Fibroblast of skin of right quadriceps (primary cell): ENCODE measurements around the gene LRRC49.
"Not testable (repeated sequence)": the region's sequence is repeated elsewhere in the genome, so short reads cannot be mapped to it uniquely, and the experiment has no call there.

ENCODE experiments used
- DNase-seq: peaks from one replicate; pipeline ENCODE4 v3.0.0-alpha.2; 2013

The LRRC49 gene

GRCh38 chr15:70867911-70868467, 24.6 kb upstream of the LRRC49 start:
- peak; percentile 80 for DNase-seq

- no peak for DNase-seq
Observed at GRCh38 chr15:70869346-70869745, 23.3 kb upstream of the LRRC49 start.

GRCh38 chr15:70870051-70870450, 22.6 kb upstream of the LRRC49 start:
- DNase-seq, result peak; percentile 93

- DNase-seq, result not testable (repeated sequence)
Observed at GRCh38 chr15:70871490-70871889, 21.1 kb upstream of the LRRC49 start.

GRCh38 chr15:70873232-70874054, 19.2 kb upstream of the LRRC49 start:
- DNase-seq, result no peak

GRCh38 chr15:70875001-70875782, 17.4 kb upstream of the LRRC49 start:
- DNase-seq, result peak; percentile 57

GRCh38 chr15:70876011-70876410, 16.6 kb upstream of the LRRC49 start:
- no peak for DNase-seq

GRCh38 chr15:70876683-70877082, 15.9 kb upstream of the LRRC49 start:
- no peak for DNase-seq

- peak; percentile 83 for DNase-seq
Observed at GRCh38 chr15:70879401-70879800, 13.2 kb upstream of the LRRC49 start.

- DNase-seq, result no peak
Observed at GRCh38 chr15:70880781-70881180, 11.8 kb upstream of the LRRC49 start.

GRCh38 chr15:70882361-70882760, 10.3 kb upstream of the LRRC49 start:
- DNase-seq, result no peak

- peak; percentile 71 for DNase-seq
Observed at GRCh38 chr15:70892912-70893560, 410 bp downstream of the LRRC49 start.

- peak; percentile 89 for DNase-seq
Observed at GRCh38 chr15:70902107-70902506, 9.5 kb downstream of the LRRC49 start.

GRCh38 chr15:70906842-70907241, 14.2 kb downstream of the LRRC49 start:
- peak; percentile 44 for DNase-seq

GRCh38 chr15:70907784-70908471, 15.3 kb downstream of the LRRC49 start:
- DNase-seq, result no peak

- DNase-seq, result no peak
Observed at GRCh38 chr15:70910958-70911357, 18.3 kb downstream of the LRRC49 start.

- no peak for DNase-seq
Observed at GRCh38 chr15:70912187-70912586, 19.6 kb downstream of the LRRC49 start.

- no peak for DNase-seq
Observed at GRCh38 chr15:70916531-70916930, 23.9 kb downstream of the LRRC49 start.

- no peak for DNase-seq
Observed at GRCh38 chr15:70917955-70918354, 25.3 kb downstream of the LRRC49 start.

- no peak for DNase-seq
Observed at GRCh38 chr15:70920981-70921696, 28.5 kb downstream of the LRRC49 start.

- DNase-seq, result no peak
Observed at GRCh38 chr15:70922119-70922518, 29.5 kb downstream of the LRRC49 start.
